Testis (tissue), 3 donors: Measurements from ENCODE around the gene AMT. TPM values are rescaled to one million over a fixed set of nuclear protein-coding genes. Genes with fewer than 3 reads are reported as not detected.
A peak's percentile ranks its signal among the peaks of the same experiment; 100 is the strongest.

Experiments
- DNase-seq: peaks from one replicate; pipeline ENCODE4 v3.0.0-alpha.2; 2019
- H3K27ac ChIP-seq, 2 donors: fragments of 200-600 bp; sonication (generic); one replicate each; pipeline ENCODE4 v1.5.1; 2019
- H3K27me3 ChIP-seq: fragments of 200-600 bp; sonication (generic); one replicate; pipeline ENCODE4 v1.5.1; 2019
- H3K36me3 ChIP-seq: fragments of 200-600 bp; sonication (generic); one replicate; pipeline ENCODE4 v1.5.1; 2017; ENCODE audit warnings: low read depth; ENCODE audit errors: missing control alignments
- H3K4me1 ChIP-seq: fragments of 200-600 bp; sonication (generic); one replicate; pipeline ENCODE4 v1.5.1; 2019
- H3K4me3 ChIP-seq, 2 donors: fragments of 200-600 bp; sonication (generic); one replicate each; pipeline ENCODE4 v1.5.1; 2017 to 2019
- H3K9me3 ChIP-seq: fragments of 200-600 bp; sonication (generic); one replicate; pipeline ENCODE4 v1.5.1; 2017
- POLR2A ChIP-seq: fragments of 450-650 bp; IDR thresholded peaks from one replicate; pipeline ENCODE4 v1.6.1; 2017; ENCODE audit warnings: antibody characterized with exemption, mild to moderate bottlenecking, moderate library complexity
- WGBS, 2 donors: methylation state at CpG; one replicate each; pipeline ENCODE4 v1.1.5; 2018; 5-methylcytosine and 5-hydroxymethylcytosine counted together
- intact Hi-C: fragments of 100-400 bp; cut with DNase I; formaldehyde crosslinking; loops from one replicate; pipeline ENCODE4 v1.15.1; 2023; ENCODE audit warnings: low total_unique reads
- polyA plus RNA-seq: library from polyadenylated mRNA; stranded (reverse); fragments of 350-450 nt; fragmentation: Illumina TruSeq; extraction: RNeasy Lipid Tissue Mini Kit (QIAGEN cat#74804); gene quantifications from one replicate; pipeline ENCODE4 v1.2.3, GENCODE V29; 2014; ENCODE audit warnings: low read depth, low replicate concordance; ENCODE audit not compliant: insufficient read depth
- total RNA-seq, 2 donors: library from RNA; depleted of rRNA; stranded (reverse); fragments of >200 nt; gene quantifications; one replicate each; pipeline ENCODE4 v1.2.3, GENCODE V29; 2016
- TF ChIP-seq, protein P1 (sequence below), 3 experiments: fragments of 450-650 bp in 2 of 3; fragments of 200-600 bp in 1 of 3; sonication (generic) in 1 of 3; IDR thresholded peaks; one replicate each; pipeline ENCODE4 v1.5.1; 2016 to 2019; ENCODE audit warnings: antibody characterized with exemption in 3 of 3, mild to moderate bottlenecking in 2 of 3, moderate library complexity in 1 of 3

Gene AMT
- total and polyA plus RNA-seq, 3 donors from 2014 or later = 3.8 to 10.4 (median 9.1) TPM

DNA sequence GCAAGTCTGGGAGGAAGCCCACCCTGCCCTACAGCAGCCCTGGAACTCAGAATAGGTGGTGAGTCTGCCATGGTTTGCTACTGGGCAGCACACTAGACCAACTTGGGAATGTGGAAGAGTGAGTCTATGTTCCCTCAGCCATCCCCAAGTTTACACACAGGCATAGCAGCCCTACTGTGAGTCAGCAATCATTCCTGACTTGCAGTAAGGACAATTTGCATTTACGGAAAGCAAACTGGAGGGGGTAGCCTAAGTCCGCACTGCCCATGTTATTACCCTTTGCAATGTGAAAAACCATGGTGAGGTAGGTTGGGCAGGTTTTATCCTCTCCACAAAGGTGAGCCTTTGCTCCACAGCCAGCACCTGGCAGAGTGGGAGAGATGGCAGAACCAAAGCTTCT is 5.4 kb downstream of the AMT start:
- Histone ChIP-seq H3K27ac (no peak overlapping the region), H3K27me3 (no peaks in the 10 kb centered on the region), H3K36me3 (no peaks in the 10 kb centered on the region), H3K9me3 (no peaks in the 10 kb centered on the region), H3K4me3 (no peak overlapping the region), H3K4me1 (peaks cover 12% of the 10 kb centered on the region)
- WGBS, 2 donors = 92 to 93% methylated on average over 2 of the region's 2 CpGs
- no peak for TF ChIP-seq POLR2A
- TF ChIP-seq, protein P1, sequence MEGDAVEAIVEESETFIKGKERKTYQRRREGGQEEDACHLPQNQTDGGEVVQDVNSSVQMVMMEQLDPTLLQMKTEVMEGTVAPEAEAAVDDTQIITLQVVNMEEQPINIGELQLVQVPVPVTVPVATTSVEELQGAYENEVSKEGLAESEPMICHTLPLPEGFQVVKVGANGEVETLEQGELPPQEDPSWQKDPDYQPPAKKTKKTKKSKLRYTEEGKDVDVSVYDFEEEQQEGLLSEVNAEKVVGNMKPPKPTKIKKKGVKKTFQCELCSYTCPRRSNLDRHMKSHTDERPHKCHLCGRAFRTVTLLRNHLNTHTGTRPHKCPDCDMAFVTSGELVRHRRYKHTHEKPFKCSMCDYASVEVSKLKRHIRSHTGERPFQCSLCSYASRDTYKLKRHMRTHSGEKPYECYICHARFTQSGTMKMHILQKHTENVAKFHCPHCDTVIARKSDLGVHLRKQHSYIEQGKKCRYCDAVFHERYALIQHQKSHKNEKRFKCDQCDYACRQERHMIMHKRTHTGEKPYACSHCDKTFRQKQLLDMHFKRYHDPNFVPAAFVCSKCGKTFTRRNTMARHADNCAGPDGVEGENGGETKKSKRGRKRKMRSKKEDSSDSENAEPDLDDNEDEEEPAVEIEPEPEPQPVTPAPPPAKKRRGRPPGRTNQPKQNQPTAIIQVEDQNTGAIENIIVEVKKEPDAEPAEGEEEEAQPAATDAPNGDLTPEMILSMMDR (IDR thresholded peaks at IDR 0.05) = no peak
- intact Hi-C loops = no loop called here
- DNase-seq = no peak

DNA sequence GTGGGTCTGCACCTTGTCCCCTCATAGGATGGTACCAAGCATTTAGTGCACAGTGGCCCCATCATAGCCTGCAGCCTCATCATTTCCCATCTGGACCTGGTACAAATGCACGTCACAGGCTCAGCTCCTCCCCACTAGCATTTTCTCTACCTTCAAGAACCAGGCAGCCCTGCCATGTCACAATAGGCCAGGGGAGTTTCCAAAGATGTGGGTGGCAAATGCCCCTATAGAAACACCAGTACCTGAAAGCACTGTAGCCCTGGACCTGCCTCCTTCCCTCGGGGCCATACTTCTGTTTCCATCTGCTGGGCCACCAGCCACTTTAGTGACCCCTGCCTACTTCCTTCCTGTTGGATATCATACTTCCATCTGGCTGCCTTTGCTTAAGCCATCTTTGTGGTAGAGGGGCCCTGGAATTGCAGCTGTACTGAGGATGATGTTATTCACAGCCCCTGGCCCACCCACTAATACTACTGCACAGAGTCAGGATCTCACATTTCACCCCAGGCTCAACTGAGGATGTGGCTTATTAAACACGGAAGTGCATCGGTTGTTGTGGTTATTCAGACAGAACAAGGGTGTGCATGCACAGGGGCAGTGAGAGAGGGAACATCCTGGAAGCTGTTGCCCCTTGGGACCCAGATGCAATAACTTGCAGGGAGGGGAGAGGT is 6.2 kb downstream of the AMT start:
- no peak for TF ChIP-seq POLR2A
- TF ChIP-seq, protein P1 (IDR thresholded peaks at IDR 0.05) = no peak
- Histone ChIP-seq H3K4me3 (no peak overlapping the region), H3K27ac (no peak overlapping the region), H3K9me3 (no peaks in the 10 kb centered on the region), H3K36me3 (no peaks in the 10 kb centered on the region), H3K27me3 (no peaks in the 10 kb centered on the region), H3K4me1 (peaks cover 12% of the 10 kb centered on the region)
- 48 to 55% methylated on average over 4 of the region's 4 CpGs for WGBS, 2 donors
- no peak for DNase-seq
- intact Hi-C loops = no loop called here

- no peak for DNase-seq
- peaks cover 22% of the 10 kb centered on the region for H3K4me1 ChIP-seq
- no peak overlapping the region for H3K4me3 ChIP-seq
- TF ChIP-seq POLR2A = no peak
- TF ChIP-seq, protein P1 (IDR thresholded peaks at IDR 0.05) = no peak
- H3K9me3 ChIP-seq = no peaks in the 10 kb centered on the region
- intact Hi-C loops = no loop called here
- no peak overlapping the region for H3K27ac ChIP-seq
- H3K27me3 ChIP-seq = no peaks in the 10 kb centered on the region
- 90 to 94% methylated on average over 2 of the region's 2 CpGs for WGBS, 2 donors
- H3K36me3 ChIP-seq = no peaks in the 10 kb centered on the region
Observed at GRCh38 chr3:49414753-49415152, 7.5 kb downstream of the AMT start.

GRCh38 chr3:49413338-49413734 is 8.9 kb downstream of the AMT start:
- no peak for DNase-seq
- H3K4me1 ChIP-seq = peaks cover 33% of the 10 kb centered on the region
- peak overlapping the region in 1 of 2 donors; percentile 92 for H3K4me3 ChIP-seq
- no peak for TF ChIP-seq POLR2A
- TF ChIP-seq, protein P1 (IDR thresholded peaks at IDR 0.05) = no peak
- no peaks in the 10 kb centered on the region for H3K9me3 ChIP-seq
- 64 to 70% methylated on average over 6 of the region's 6 CpGs for WGBS, 2 donors
- H3K27me3 ChIP-seq = no peaks in the 10 kb centered on the region
- H3K27ac ChIP-seq = no peak overlapping the region
- no peaks in the 10 kb centered on the region for H3K36me3 ChIP-seq
- intact Hi-C loops = no loop called here
